ENCODE data around the gene ERF.

The ERF gene

GRCh38 chr19:42254850-42255765 is at the start of gene ERF:
TSS of gene ERF (minus strand) at chr19:42255128. CDS start at chr19:42254999, 129 bp downstream.
- H3K36me3 ChIP-seq (ENCODE audit: control insufficient read depth, insufficient read depth, low read length): no peaks in the 10 kb centered on the region; the same call in 1 of the 2 replicates
- DNase-seq (ENCODE audit: extremely low read depth, insufficient read length): peak; percentile 94
- TF ChIP-seq, protein P1, sequence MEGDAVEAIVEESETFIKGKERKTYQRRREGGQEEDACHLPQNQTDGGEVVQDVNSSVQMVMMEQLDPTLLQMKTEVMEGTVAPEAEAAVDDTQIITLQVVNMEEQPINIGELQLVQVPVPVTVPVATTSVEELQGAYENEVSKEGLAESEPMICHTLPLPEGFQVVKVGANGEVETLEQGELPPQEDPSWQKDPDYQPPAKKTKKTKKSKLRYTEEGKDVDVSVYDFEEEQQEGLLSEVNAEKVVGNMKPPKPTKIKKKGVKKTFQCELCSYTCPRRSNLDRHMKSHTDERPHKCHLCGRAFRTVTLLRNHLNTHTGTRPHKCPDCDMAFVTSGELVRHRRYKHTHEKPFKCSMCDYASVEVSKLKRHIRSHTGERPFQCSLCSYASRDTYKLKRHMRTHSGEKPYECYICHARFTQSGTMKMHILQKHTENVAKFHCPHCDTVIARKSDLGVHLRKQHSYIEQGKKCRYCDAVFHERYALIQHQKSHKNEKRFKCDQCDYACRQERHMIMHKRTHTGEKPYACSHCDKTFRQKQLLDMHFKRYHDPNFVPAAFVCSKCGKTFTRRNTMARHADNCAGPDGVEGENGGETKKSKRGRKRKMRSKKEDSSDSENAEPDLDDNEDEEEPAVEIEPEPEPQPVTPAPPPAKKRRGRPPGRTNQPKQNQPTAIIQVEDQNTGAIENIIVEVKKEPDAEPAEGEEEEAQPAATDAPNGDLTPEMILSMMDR (IDR thresholded peaks at IDR 0.05; ENCODE audit: insufficient read depth, low read length, poor library complexity, severe bottlenecking): no peak
- H3K4me3 ChIP-seq (replicated peaks; ENCODE audit: low read depth, low read length): peak within 1 kb of the TSS; percentile 87
- no peaks in the 10 kb centered on the region for H3K27me3 ChIP-seq (replicated peaks; ENCODE audit: control insufficient read depth, insufficient read depth, low read length)

DNA sequence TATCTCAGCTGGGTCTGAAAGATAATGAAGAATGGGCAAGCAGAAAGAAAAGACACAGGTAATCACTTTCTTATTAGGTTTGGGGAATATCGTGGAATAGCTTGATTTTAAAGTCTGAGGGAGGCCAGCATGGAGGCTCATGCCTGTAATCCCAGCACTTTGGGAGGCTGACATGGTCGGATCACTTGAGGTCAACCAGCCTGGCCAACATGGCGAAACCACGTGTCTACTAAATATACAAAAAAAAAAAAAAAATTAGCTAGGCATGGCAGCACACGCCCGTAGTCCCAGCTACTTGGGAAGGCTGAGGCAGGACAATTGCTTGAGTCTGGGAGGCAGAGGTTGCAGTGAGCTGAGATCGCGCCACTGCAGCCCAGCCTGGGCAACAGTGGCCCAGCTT is 48.9 kb upstream of the ERF start:
- H3K27me3 ChIP-seq (replicated peaks; ENCODE audit: control insufficient read depth, insufficient read depth, low read length): no peaks in the 10 kb centered on the region
- TF ChIP-seq, protein P1 (IDR thresholded peaks at IDR 0.05; ENCODE audit: insufficient read depth, low read length, poor library complexity, severe bottlenecking): no peak
- H3K4me3 ChIP-seq (replicated peaks; ENCODE audit: low read depth, low read length): no peak overlapping the region
- no peaks in the 10 kb centered on the region for H3K36me3 ChIP-seq (ENCODE audit: control insufficient read depth, insufficient read depth, low read length)
- DNase-seq (ENCODE audit: extremely low read depth, insufficient read length): no peak

- Histone ChIP-seq H3K36me3 (ENCODE audit: control insufficient read depth, insufficient read depth, low read length) (no peaks in the 10 kb centered on the region), H3K4me3 (replicated peaks; ENCODE audit: low read depth, low read length) (peak overlapping the region; percentile 66), H3K27me3 (replicated peaks; ENCODE audit: control insufficient read depth, insufficient read depth, low read length) (no peaks in the 10 kb centered on the region)
- DNase-seq (ENCODE audit: extremely low read depth, insufficient read length): no peak
- TF ChIP-seq, protein P1 (IDR thresholded peaks at IDR 0.05; ENCODE audit: insufficient read depth, low read length, poor library complexity, severe bottlenecking): no peak
These were observed 48.2 kb upstream of the ERF start for GRCh38 chr19:42303101-42303464.

GRCh38 chr19:42301646-42302203 is 46.8 kb upstream of the ERF start, which contains the start of gene PRR19:
TSS of gene PRR19 (plus strand) at chr19:42302132. CDS start at chr19:42309585, 7,453 bp downstream.
- TF ChIP-seq, protein P1 (IDR thresholded peaks at IDR 0.05; ENCODE audit: insufficient read depth, low read length, poor library complexity, severe bottlenecking): no peak
- H3K27me3 ChIP-seq (replicated peaks; ENCODE audit: control insufficient read depth, insufficient read depth, low read length): no peaks in the 10 kb centered on the region
- DNase-seq (ENCODE audit: extremely low read depth, insufficient read length): no peak
- H3K36me3 ChIP-seq (ENCODE audit: control insufficient read depth, insufficient read depth, low read length): peaks cover 3% of the 10 kb centered on the region
- peak within 1 kb of the TSS; percentile 66 for H3K4me3 ChIP-seq (replicated peaks; ENCODE audit: low read depth, low read length)

DNA sequence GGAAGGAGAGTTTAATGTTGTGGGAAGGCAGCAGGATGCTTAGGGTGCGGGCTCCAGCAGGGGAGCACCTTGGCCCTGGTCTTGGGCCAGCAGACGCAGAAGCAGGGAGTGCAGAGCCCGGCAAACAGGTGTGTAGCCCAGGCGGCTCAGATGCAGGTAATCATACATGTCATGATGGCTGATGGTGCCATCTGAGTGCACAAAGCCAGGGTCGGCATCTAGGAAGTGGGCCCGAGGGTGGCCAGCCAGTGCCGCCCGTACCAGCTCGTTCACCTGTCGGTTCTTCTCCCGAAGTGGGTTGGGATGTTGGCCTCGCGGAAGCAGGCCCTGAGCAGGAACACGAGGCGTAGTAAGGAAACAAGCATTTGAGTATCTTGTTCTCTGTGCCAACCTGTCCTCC is 42.1 kb upstream of the ERF start:
- DNase-seq (ENCODE audit: extremely low read depth, insufficient read length): no peak
- no peaks in the 10 kb centered on the region for H3K27me3 ChIP-seq (replicated peaks; ENCODE audit: control insufficient read depth, insufficient read depth, low read length)
- peaks cover 31% of the 10 kb centered on the region for H3K36me3 ChIP-seq (ENCODE audit: control insufficient read depth, insufficient read depth, low read length)
- TF ChIP-seq, protein P1 (IDR thresholded peaks at IDR 0.05; ENCODE audit: insufficient read depth, low read length, poor library complexity, severe bottlenecking): no peak
- H3K4me3 ChIP-seq (replicated peaks; ENCODE audit: low read depth, low read length): no peak overlapping the region

All from GM06990 (cell line).